ENCODE measurements around the gene CILP2. TPM values are rescaled to one million over a fixed set of nuclear protein-coding genes. Genes with fewer than 3 reads are reported as not detected.

Gene CILP2
- total RNA-seq, 2 donors from 2014 or later, result 0.66 TPM; not detected in 1

GRCh38 chr19:19529783-19530422, 8.2 kb upstream of the CILP2 start:
- no peaks in the 10 kb centered on the region for H3K27me3 ChIP-seq
- no peak overlapping the region for H3K4me3 ChIP-seq
- no peak overlapping the region for H3K27ac ChIP-seq
- TF ChIP-seq CTCF (IDR thresholded peaks at IDR 0.05), result no peak
- TF ChIP-seq POLR2A (IDR thresholded peaks at IDR 0.05), result no peak
- intact Hi-C loops (cut with DNase I), result loop anchor here (5.0 kb wide), 1 partner anchor 117 kb away; no protein-coding TSS in a partner anchor
- WGBS, 2 donors, result 67 to 68% methylated on average over 5 to 11 of the region's 11 CpGs
- H3K4me1 ChIP-seq, result peaks cover 8% of the 10 kb centered on the region
- no peak for ATAC-seq
- H3K9me3 ChIP-seq, result no peaks in the 10 kb centered on the region
- no peak for DNase-seq
- H3K36me3 ChIP-seq (replicated peaks in 1 of 2; ENCODE audit: insufficient read depth in 1 of 2, low read depth in 2 of 2), result peaks cover 0 to 3% of the 10 kb centered on the region in 2 donors

- no peak overlapping the region for H3K27ac ChIP-seq
- ATAC-seq (no peak), DNase-seq (no peak)
- TF ChIP-seq CTCF (IDR thresholded peaks at IDR 0.05), result no peak
- TF ChIP-seq POLR2A (IDR thresholded peaks at IDR 0.05), result no peak
- H3K36me3 ChIP-seq (replicated peaks in 1 of 2; ENCODE audit: insufficient read depth in 1 of 2, low read depth in 2 of 2), result peaks cover 0 to 3% of the 10 kb centered on the region in 2 donors
- WGBS, 2 donors, result 54 to 67% methylated on average over 5 to 9 of the region's 9 CpGs
- no peaks in the 10 kb centered on the region for H3K9me3 ChIP-seq
- H3K4me3 ChIP-seq, result no peak overlapping the region
- peaks cover 8% of the 10 kb centered on the region for H3K4me1 ChIP-seq
- H3K27me3 ChIP-seq, result no peaks in the 10 kb centered on the region
- intact Hi-C loops (cut with DNase I), result no loop called here
These were observed 7.7 kb upstream of the CILP2 start for GRCh38 chr19:19530423-19530804.

GRCh38 chr19:19530889-19531288, 7.2 kb upstream of the CILP2 start:
- ATAC-seq, result no peak
- TF ChIP-seq CTCF (IDR thresholded peaks at IDR 0.05) (no peak), POLR2A (IDR thresholded peaks at IDR 0.05) (no peak)
- DNase-seq, result no peak
- intact Hi-C loops (cut with DNase I), result no loop called here
- Histone ChIP-seq H3K4me1 (peaks cover 8% of the 10 kb centered on the region), H3K27me3 (no peaks in the 10 kb centered on the region), H3K27ac (no peak overlapping the region), H3K9me3 (no peaks in the 10 kb centered on the region), H3K4me3 (no peak overlapping the region), H3K36me3 (replicated peaks in 1 of 2; ENCODE audit: insufficient read depth in 1 of 2, low read depth in 2 of 2) (peaks cover 0 to 3% of the 10 kb centered on the region in 2 donors)
- WGBS, 2 donors, result 77 to 81% methylated on average over 4 of the region's 4 CpGs

- Histone ChIP-seq H3K9me3 (no peaks in the 10 kb centered on the region), H3K27me3 (no peaks in the 10 kb centered on the region), H3K4me1 (peaks cover 8% of the 10 kb centered on the region), H3K27ac (no peak overlapping the region), H3K4me3 (no peak overlapping the region), H3K36me3 (replicated peaks in 1 of 2; ENCODE audit: insufficient read depth in 1 of 2, low read depth in 2 of 2) (peaks cover 0 to 2% of the 10 kb centered on the region in 2 donors)
- TF ChIP-seq POLR2A (IDR thresholded peaks at IDR 0.05) (no peak), CTCF (IDR thresholded peaks at IDR 0.05) (peak; percentile 90 to 97 (median 94))
- ATAC-seq (peak; percentile 76), DNase-seq (peak; percentile 78 to 87 (median 83))
- 19 to 24% methylated on average over 25 to 44 of the region's 48 CpGs for WGBS, 2 donors
- intact Hi-C loops (cut with DNase I), result no loop called here
These were observed 5.9 kb upstream of the CILP2 start for GRCh38 chr19:19531951-19532805.

Measured in body of pancreas (tissue), 4 donors.